Neural progenitor cell (in vitro differentiated cells): ENCODE measurements around the gene RGS14.

Experiments
- CTCF ChIP-seq: fragments of 200-600 bp; sonication (generic); IDR thresholded peaks from 2 replicates; pipeline ENCODE4 v1.5.1; 2017; ENCODE audit warnings: antibody characterized with exemption, mild to moderate bottlenecking
- EZH2phosphoT487 ChIP-seq: fragments of 200-600 bp; sonication (generic); IDR thresholded peaks from 2 replicates; pipeline ENCODE4 v1.6.1; 2017; ENCODE audit warnings: antibody characterized with exemption

- TF ChIP-seq CTCF, result no peak
- TF ChIP-seq EZH2phosphoT487, result no peak
Measured at GRCh38 chr5:177369645-177370440, 12.1 kb downstream of the RGS14 start.
